Skeletal muscle tissue (tissue), 4 donors: ENCODE data around the gene MVP. TPM values are rescaled to one million over a fixed set of nuclear protein-coding genes. Genes with fewer than 3 reads are reported as not detected.
"Not testable (repeated sequence)": the region's sequence is repeated elsewhere in the genome, so short reads cannot be mapped to it uniquely, and the experiment has no call there.

Experiments
- H3K27ac ChIP-seq: one replicate; pipeline ENCODE4 v1.7.0; 2013; ENCODE audit warnings: mild to moderate bottlenecking, low read depth, low read length, inconsistent platforms
- H3K27me3 ChIP-seq, 3 donors: one replicate each; pipeline ENCODE4 v1.7.0; 2013; ENCODE audit warnings: low read length in 3 of 3; ENCODE audit not compliant: control insufficient read depth in 3 of 3, insufficient read depth in 3 of 3
- H3K36me3 ChIP-seq, 3 donors: one replicate each; pipeline ENCODE4 v1.7.0; 2013; ENCODE audit warnings: low read length in 3 of 3; ENCODE audit not compliant: control insufficient read depth in 3 of 3, insufficient read depth in 3 of 3
- H3K4me1 ChIP-seq, 3 donors: one replicate each; pipeline ENCODE4 v1.7.0; 2013; ENCODE audit warnings: low read length in 3 of 3, mild to moderate bottlenecking in 3 of 3; ENCODE audit not compliant: control insufficient read depth in 3 of 3, insufficient read depth in 3 of 3
- H3K4me3 ChIP-seq, 3 donors: one replicate each; pipeline ENCODE4 v1.7.0; 2013; ENCODE audit warnings: low read length in 3 of 3
- H3K9ac ChIP-seq, 3 donors: one replicate each; pipeline ENCODE4 v1.7.0; 2013; ENCODE audit warnings: low read length in 3 of 3, mild to moderate bottlenecking in 3 of 3, moderate library complexity in 2 of 3, low read depth in 1 of 3
- H3K9me3 ChIP-seq, 3 donors: one replicate each; pipeline ENCODE4 v1.7.0; 2013; ENCODE audit warnings: low read length in 3 of 3; ENCODE audit not compliant: control insufficient read depth in 3 of 3
- total RNA-seq: library from RNA; depleted of rRNA; stranded (reverse); fragments of >200 nt; gene quantifications from one replicate; pipeline ENCODE4 v1.2.3, GENCODE V29; 2014
- donor health status: Osteomylitis.

MVP gene
- 28.2 TPM for total RNA-seq

DNA sequence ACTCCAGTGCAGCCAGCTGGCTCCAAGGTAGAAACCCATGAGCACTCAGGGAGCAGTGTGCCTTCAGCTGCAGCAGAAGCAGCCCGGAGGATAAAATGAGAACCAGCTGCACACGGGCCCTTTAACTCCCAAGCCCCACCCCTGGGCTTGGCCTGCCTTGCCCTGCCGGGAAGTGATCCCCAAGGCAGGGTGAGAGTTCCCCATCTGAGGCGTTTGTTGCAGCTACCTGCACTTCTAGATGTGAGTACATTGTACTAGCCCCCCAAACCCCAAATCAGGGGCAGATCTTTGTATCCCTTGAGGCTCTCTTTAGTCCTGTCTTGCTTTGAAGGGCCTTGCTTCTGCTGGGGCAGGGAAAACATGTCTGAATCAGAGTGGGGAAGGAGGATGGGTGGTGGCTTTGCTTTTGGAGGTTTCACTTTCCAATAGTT is at the start of gene MVP:
TSS of gene MVP (plus strand) at position 192 of the 431 bp plus-strand sequence. CDS start 10,088 bp downstream, outside the sequence.
- H3K9me3 ChIP-seq: no peaks in the 10 kb centered on the region
- peak within 1 kb of the TSS; percentile 85 to 94 (median 89) for H3K4me3 ChIP-seq
- H3K4me1 ChIP-seq: peaks cover 59 to 69% (median 63%) of the 10 kb centered on the region in 3 donors
- H3K27ac ChIP-seq: peak within 1 kb of the TSS; percentile 93
- H3K27me3 ChIP-seq: no peaks in the 10 kb centered on the region
- H3K36me3 ChIP-seq: peaks cover 14 to 17% (median 16%) of the 10 kb centered on the region in 3 donors
- peak within 1 kb of the TSS; percentile 75 to 92 (median 88) for H3K9ac ChIP-seq

DNA sequence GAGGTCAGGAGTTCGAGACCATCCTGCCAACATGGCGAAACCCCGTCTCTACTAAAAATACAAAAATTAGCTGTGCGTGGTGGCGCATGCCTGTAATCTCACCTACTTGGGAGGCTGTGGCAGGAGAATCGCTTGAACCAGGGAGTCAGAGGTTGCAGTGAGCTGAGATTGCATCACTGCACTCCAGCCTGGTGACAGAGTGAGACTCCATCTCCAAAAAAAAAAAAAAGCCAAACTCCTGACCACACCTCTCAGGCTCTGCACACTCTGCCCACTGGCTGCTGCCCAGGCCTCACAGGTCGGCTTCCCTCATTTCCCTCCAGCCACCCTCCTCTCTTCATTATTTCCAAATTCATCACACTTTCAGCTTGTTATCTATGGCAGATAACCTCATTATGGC is 47.9 kb upstream of the MVP start:
- H3K9me3 ChIP-seq, H3K36me3 ChIP-seq, H3K27ac ChIP-seq, H3K9ac ChIP-seq, H3K4me1 ChIP-seq, H3K27me3 ChIP-seq, H3K4me3 ChIP-seq: not testable (repeated sequence)

DNA sequence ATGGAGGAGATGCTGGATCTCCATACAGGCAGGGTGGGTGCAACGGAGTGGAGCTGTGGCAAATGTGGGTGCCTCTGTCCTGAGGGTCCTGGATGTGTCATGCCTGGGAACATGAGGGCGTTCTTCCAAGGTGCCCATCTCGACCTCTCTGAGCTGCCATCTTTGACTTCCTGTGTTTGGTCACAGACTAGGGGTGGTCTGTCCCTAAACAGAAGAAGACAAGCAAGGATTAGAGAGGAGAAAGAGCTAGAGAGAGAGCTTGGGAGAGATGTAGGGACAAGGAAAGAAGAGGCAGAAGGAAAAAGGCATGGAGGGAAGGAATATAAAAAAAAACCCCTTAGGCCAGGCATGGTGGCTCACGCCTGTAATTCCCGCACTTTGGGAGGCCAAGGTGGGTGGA is 45.5 kb upstream of the MVP start:
- no peaks in the 10 kb centered on the region for H3K4me1 ChIP-seq
- no peaks in the 10 kb centered on the region for H3K9me3 ChIP-seq
- H3K4me3 ChIP-seq: no peak overlapping the region
- H3K36me3 ChIP-seq: no peaks in the 10 kb centered on the region
- no peak overlapping the region for H3K27ac ChIP-seq
- no peak overlapping the region for H3K9ac ChIP-seq
- peaks cover 5 to 8% (median 7%) of the 10 kb centered on the region in 3 donors for H3K27me3 ChIP-seq

- Histone ChIP-seq H3K36me3 (no peaks in the 10 kb centered on the region), H3K9ac (no peak overlapping the region), H3K27me3 (peaks cover 7 to 19% (median 9%) of the 10 kb centered on the region in 3 donors), H3K4me3 (no peak overlapping the region), H3K4me1 (no peaks in the 10 kb centered on the region), H3K27ac (no peak overlapping the region), H3K9me3 (no peaks in the 10 kb centered on the region)
Measured at GRCh38 chr16:29775742-29776408, 44.4 kb upstream of the MVP start.

GRCh38 chr16:29777576-29778350 is 42.5 kb upstream of the MVP start, which contains the start of gene ZG16:
TSS of gene ZG16 (plus strand) at chr16:29778256. CDS start at chr16:29779267, 1,011 bp downstream.
- H3K4me1 ChIP-seq: no peaks in the 10 kb centered on the region
- H3K4me3 ChIP-seq: no peak within 1 kb of the TSS
- H3K27me3 ChIP-seq: peaks cover 7 to 21% (median 9%) of the 10 kb centered on the region in 3 donors
- H3K9me3 ChIP-seq: no peaks in the 10 kb centered on the region
- H3K36me3 ChIP-seq: no peaks in the 10 kb centered on the region
- no peak within 1 kb of the TSS for H3K27ac ChIP-seq
- no peak within 1 kb of the TSS for H3K9ac ChIP-seq

DNA sequence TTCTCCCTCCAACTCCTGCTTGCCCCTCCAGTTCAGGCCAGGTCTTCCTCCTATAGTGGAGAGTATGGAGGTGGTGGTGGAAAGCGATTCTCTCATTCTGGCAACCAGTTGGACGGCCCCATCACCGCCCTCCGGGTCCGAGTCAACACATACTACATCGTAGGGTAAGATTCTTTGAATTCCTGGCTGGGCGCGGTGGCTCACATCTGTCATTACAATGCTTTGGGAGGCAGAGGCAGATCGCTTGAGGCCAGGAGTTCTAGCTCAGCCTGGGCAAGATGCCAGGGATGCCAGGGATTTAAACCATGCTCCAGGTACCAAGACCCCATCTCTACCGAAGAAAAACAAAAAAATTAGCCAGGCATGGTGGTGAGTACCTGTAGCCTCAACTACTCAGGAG is 40.8 kb upstream of the MVP start:
- no peak overlapping the region for H3K27ac ChIP-seq
- no peak overlapping the region for H3K4me3 ChIP-seq
- H3K36me3 ChIP-seq: no peaks in the 10 kb centered on the region
- H3K9me3 ChIP-seq: no peaks in the 10 kb centered on the region
- peaks cover 7 to 20% (median 9%) of the 10 kb centered on the region in 3 donors for H3K27me3 ChIP-seq
- H3K9ac ChIP-seq: no peak overlapping the region
- H3K4me1 ChIP-seq: no peaks in the 10 kb centered on the region

DNA sequence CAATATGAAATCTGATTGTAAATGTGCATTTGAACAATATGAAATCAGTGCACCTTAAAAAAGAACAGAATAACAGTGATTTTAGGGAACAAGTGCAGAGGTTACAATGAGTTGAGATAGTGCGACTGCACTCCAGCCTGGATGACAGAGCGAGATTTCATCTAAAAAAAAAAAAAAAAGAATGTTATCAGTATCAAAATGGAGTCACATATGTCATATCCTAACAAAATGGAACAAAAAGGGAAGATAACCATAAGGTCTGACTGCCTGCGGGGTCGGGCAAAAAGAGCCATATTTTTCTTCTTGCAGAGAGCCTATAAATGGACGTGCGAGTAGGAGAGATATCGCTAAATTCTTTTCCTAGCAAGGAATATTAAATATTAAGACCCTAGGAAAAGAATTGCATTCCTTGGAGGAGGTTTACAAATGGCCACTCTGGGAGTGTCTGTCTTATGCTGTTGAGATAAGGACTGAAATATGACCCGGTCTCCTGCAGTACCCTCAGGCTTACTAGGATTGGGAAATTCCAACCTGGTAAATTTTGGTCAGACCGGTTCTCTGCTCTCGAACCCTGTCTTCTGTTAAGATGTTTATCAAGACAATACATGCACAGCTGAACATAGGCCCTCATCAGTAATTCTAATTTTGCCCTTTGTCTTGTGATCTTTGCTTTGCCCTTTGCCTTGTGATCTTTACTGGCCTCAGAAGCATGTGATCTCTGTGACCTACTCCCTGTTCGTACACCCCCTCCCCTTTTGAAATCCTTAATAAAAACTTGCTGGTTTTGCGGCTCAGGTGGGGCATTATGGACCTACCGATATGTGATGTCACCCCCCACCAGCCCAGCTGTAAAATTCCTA is 36.9 kb upstream of the MVP start:
- H3K9me3 ChIP-seq, H3K4me3 ChIP-seq, H3K9ac ChIP-seq, H3K4me1 ChIP-seq, H3K27ac ChIP-seq, H3K36me3 ChIP-seq: not testable (repeated sequence)
- peaks cover 7 to 18% (median 9%) of the 10 kb centered on the region in 3 donors for H3K27me3 ChIP-seq

- Histone ChIP-seq H3K36me3 (no peaks in the 10 kb centered on the region), H3K4me1 (peaks cover 0 to 5% (median 2%) of the 10 kb centered on the region in 3 donors)
Measured at GRCh38 chr16:29784157-29784556, 36.1 kb upstream of the MVP start.

DNA sequence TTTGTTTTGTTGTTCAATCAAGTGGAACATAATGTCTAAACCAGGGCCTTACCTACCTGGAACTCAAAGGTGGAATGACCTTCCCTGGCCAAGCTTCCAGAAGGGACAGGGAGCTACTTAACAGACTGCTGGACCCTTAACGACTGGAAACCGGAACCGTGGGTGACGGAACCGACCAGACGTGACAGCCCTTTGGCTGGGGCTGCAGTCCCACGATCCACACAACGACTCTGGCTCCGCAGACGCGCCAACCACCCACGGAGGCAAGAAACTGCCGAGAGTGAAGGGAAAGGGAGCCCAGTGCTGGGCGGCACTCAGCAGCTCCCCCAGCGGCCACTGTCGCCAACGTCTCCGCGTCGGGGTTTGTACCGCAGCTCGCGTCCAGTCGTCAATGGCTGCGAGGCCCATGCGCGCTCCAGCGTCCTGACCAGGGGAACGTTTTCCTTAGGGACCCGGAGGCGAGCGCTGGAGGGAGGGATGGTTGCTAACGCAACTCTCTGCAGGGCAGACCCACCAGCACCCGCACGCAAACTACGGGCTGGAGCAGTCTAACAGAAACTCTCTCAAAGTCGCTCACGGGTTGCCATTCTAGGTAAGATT is 35.3 kb upstream of the MVP start:
- no peaks in the 10 kb centered on the region for H3K9me3 ChIP-seq
- H3K4me1 ChIP-seq: peaks cover 6 to 12% (median 7%) of the 10 kb centered on the region in 3 donors
- no peaks in the 10 kb centered on the region for H3K36me3 ChIP-seq
- H3K27me3 ChIP-seq: peaks cover 0 to 10% (median 4%) of the 10 kb centered on the region in 3 donors
- no peak overlapping the region for H3K27ac ChIP-seq
- H3K4me3 ChIP-seq: peak overlapping the region; percentile 59 to 80 (median 68)
- H3K9ac ChIP-seq: peak overlapping the region; percentile 54 to 80 (median 74)

More at GRCh38 chr16:29784157-29784556, 36.1 kb upstream of the MVP start:
- Histone ChIP-seq H3K9ac (no peak overlapping the region), H3K27me3 (peaks cover under 1 to 18% (median 9%) of the 10 kb centered on the region in 3 donors), H3K4me3 (no peak overlapping the region), H3K27ac (no peak overlapping the region), H3K9me3 (no peaks in the 10 kb centered on the region)
